ENCODE data around the gene NRIP3. TPM values are rescaled to one million over a fixed set of nuclear protein-coding genes. Genes with fewer than 3 reads are reported as not detected.

Gene NRIP3
- 13.5 and 14.8 TPM in 2 replicates for total RNA-seq (2014; rRNA removed; shearing (Covaris generic))
- 27.0 and 54.7 TPM in 2 replicates for polyA plus RNA-seq (2014; cell fraction: nucleus; rRNA removed)

- peak; percentile 23 for DNase-seq (ENCODE audit: extremely low read depth, low read depth)
These were observed at the start of gene NRIP3 for GRCh38 chr11:9003573-9004182. TSS of gene NRIP3 (minus strand) at chr11:9004001. CDS start at chr11:9003935, 66 bp downstream.

- DNase-seq (ENCODE audit: extremely low read depth, low read depth): no peak
These were observed 48.5 kb upstream of the NRIP3 start for GRCh38 chr11:9052316-9052715.

- no peak for DNase-seq (ENCODE audit: extremely low read depth, low read depth)
These were observed 46.2 kb upstream of the NRIP3 start for GRCh38 chr11:9049959-9050358.

- DNase-seq (ENCODE audit: extremely low read depth, low read depth): no peak
These were observed 44.2 kb upstream of the NRIP3 start for GRCh38 chr11:9047964-9048523.

- DNase-seq (ENCODE audit: extremely low read depth, low read depth): no peak
These were observed 42.7 kb upstream of the NRIP3 start for GRCh38 chr11:9046481-9046880.

- no peak for DNase-seq (ENCODE audit: extremely low read depth, low read depth)
These were observed 38.7 kb upstream of the NRIP3 start for GRCh38 chr11:9042488-9042887.

GRCh38 chr11:9041747-9042146 lies 37.9 kb upstream of the NRIP3 start:
- DNase-seq (ENCODE audit: extremely low read depth, low read depth): no peak

- DNase-seq (ENCODE audit: extremely low read depth, low read depth): no peak
These were observed 36.6 kb upstream of the NRIP3 start for GRCh38 chr11:9040410-9040809.

- no peak for DNase-seq (ENCODE audit: extremely low read depth, low read depth)
These were observed 36.1 kb upstream of the NRIP3 start for GRCh38 chr11:9039863-9040262.

GRCh38 chr11:9039198-9039597 lies 35.4 kb upstream of the NRIP3 start:
- no peak for DNase-seq (ENCODE audit: extremely low read depth, low read depth)

- DNase-seq (ENCODE audit: extremely low read depth, low read depth): no peak
These were observed 34.7 kb upstream of the NRIP3 start for GRCh38 chr11:9038541-9038940.

- DNase-seq (ENCODE audit: extremely low read depth, low read depth): no peak
These were observed 34.2 kb upstream of the NRIP3 start for GRCh38 chr11:9037963-9038362.

GRCh38 chr11:9037046-9037780 lies 33.4 kb upstream of the NRIP3 start:
- no peak for DNase-seq (ENCODE audit: extremely low read depth, low read depth)

GRCh38 chr11:9030601-9031000 lies 26.8 kb upstream of the NRIP3 start:
- no peak for DNase-seq (ENCODE audit: extremely low read depth, low read depth)

- DNase-seq (ENCODE audit: extremely low read depth, low read depth): no peak
These were observed 25.6 kb upstream of the NRIP3 start for GRCh38 chr11:9029422-9029821.

GRCh38 chr11:9028581-9028980 lies 24.8 kb upstream of the NRIP3 start:
- DNase-seq (ENCODE audit: extremely low read depth, low read depth): no peak

GRCh38 chr11:9025101-9025850 lies 21.5 kb upstream of the NRIP3 start:
- DNase-seq (ENCODE audit: extremely low read depth, low read depth): no peak

GRCh38 chr11:9022961-9023680 lies 19.3 kb upstream of the NRIP3 start:
- no peak for DNase-seq (ENCODE audit: extremely low read depth, low read depth)

- DNase-seq (ENCODE audit: extremely low read depth, low read depth): no peak
These were observed 17.1 kb upstream of the NRIP3 start for GRCh38 chr11:9020916-9021315.

GRCh38 chr11:9019861-9020260 lies 16.1 kb upstream of the NRIP3 start:
- DNase-seq (ENCODE audit: extremely low read depth, low read depth): no peak

- DNase-seq (ENCODE audit: extremely low read depth, low read depth): no peak
These were observed 14.0 kb upstream of the NRIP3 start for GRCh38 chr11:9017773-9018172.

Measured in NCI-H460 (cell line).